KMS-11 (cell line): ENCODE data around the gene AGAP1.

ENCODE experiments used
- H2AFZ ChIP-seq: fragments of 200-600 bp; sonication (generic); 2 replicates; pipeline ENCODE4 v1.6.1; 2016; ENCODE audit warnings: antibody characterized with exemption, mixed run types, low read depth
- H3K27ac ChIP-seq: fragments of 200-600 bp; sonication (generic); 2 replicates; pipeline ENCODE4 v1.6.1; 2016; ENCODE audit warnings: mild to moderate bottlenecking, mixed run types
- H3K27me3 ChIP-seq: fragments of 200-600 bp; sonication (generic); 2 replicates; pipeline ENCODE4 v1.6.1; 2017; ENCODE audit warnings: mild to moderate bottlenecking, low read depth, mixed run types, moderate library complexity; ENCODE audit not compliant: insufficient read depth
- H3K36me3 ChIP-seq: fragments of 200-600 bp; sonication (generic); 2 replicates; pipeline ENCODE4 v1.6.1; 2017; ENCODE audit warnings: mild to moderate bottlenecking, mixed run types; ENCODE audit not compliant: insufficient read depth
- H3K4me1 ChIP-seq: fragments of 200-600 bp; sonication (generic); 2 replicates; pipeline ENCODE4 v1.6.1; 2016; ENCODE audit warnings: mild to moderate bottlenecking, low read depth, mixed run types; ENCODE audit not compliant: poor library complexity, severe bottlenecking
- H3K4me2 ChIP-seq: fragments of 200-600 bp; sonication (generic); 2 replicates; pipeline ENCODE4 v1.7.0; 2016; ENCODE audit warnings: mild to moderate bottlenecking, mixed run types
- H3K4me3 ChIP-seq: fragments of 200-600 bp; sonication (generic); IDR thresholded peaks from 2 replicates; pipeline ENCODE4 v1.6.1; 2017; ENCODE audit warnings: low read depth, low read length, mixed read lengths; ENCODE audit not compliant: insufficient read depth
- H3K79me2 ChIP-seq: fragments of 200-600 bp; sonication (generic); 2 replicates; pipeline ENCODE4 v1.6.1; 2016; ENCODE audit warnings: low read depth, mixed run types; ENCODE audit not compliant: insufficient read depth
- H3K9ac ChIP-seq: fragments of 200-600 bp; sonication (generic); 2 replicates; pipeline ENCODE4 v1.6.1; 2016; ENCODE audit warnings: mild to moderate bottlenecking, mixed run types
- H4K20me1 ChIP-seq: fragments of 200-600 bp; sonication (generic); 2 replicates; pipeline ENCODE4 v1.6.1; 2016; ENCODE audit warnings: mild to moderate bottlenecking, mixed run types; ENCODE audit not compliant: insufficient read depth
- TF ChIP-seq, protein P1 (sequence below): fragments of 200-600 bp; sonication (generic); conservative IDR thresholded peaks from 2 replicates; pipeline ENCODE4 v1.6.1; 2017; ENCODE audit warnings: low read depth, mild to moderate bottlenecking, antibody characterized with exemption, low read length, moderate library complexity, mixed read lengths

Gene AGAP1

DNA sequence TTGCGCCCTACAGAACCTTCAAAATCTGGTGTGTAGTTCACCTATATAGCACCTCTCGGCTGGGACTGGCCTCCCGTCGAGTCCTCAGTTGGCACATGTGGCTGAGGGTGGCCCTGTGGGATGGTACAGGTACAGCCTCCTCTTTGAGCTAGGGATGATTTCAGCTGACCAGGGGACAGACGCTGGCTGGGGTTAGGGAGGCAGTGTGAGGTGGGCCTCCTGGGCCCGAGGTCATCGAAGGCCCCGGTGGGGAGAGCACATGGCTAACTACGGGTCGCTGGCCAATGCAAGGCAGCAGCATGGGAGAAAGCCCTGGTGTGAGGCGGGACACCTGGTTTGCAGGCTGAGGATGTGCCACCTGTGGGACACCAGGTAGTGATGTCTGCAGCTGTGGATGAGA is 369.6 kb downstream of the AGAP1 start:
- no peak overlapping the region for H3K4me3 ChIP-seq
- H3K27me3 ChIP-seq = no peaks in the 10 kb centered on the region
- TF ChIP-seq, protein P1, sequence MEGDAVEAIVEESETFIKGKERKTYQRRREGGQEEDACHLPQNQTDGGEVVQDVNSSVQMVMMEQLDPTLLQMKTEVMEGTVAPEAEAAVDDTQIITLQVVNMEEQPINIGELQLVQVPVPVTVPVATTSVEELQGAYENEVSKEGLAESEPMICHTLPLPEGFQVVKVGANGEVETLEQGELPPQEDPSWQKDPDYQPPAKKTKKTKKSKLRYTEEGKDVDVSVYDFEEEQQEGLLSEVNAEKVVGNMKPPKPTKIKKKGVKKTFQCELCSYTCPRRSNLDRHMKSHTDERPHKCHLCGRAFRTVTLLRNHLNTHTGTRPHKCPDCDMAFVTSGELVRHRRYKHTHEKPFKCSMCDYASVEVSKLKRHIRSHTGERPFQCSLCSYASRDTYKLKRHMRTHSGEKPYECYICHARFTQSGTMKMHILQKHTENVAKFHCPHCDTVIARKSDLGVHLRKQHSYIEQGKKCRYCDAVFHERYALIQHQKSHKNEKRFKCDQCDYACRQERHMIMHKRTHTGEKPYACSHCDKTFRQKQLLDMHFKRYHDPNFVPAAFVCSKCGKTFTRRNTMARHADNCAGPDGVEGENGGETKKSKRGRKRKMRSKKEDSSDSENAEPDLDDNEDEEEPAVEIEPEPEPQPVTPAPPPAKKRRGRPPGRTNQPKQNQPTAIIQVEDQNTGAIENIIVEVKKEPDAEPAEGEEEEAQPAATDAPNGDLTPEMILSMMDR = no peak
- H3K4me1 ChIP-seq = no peaks in the 10 kb centered on the region
- no peaks in the 10 kb centered on the region for H3K36me3 ChIP-seq
- H4K20me1 ChIP-seq = no peaks in the 10 kb centered on the region
- H3K27ac ChIP-seq = no peak overlapping the region
- H3K79me2 ChIP-seq = no peaks in the 10 kb centered on the region
- H3K4me2 ChIP-seq = no peak overlapping the region
- H3K9ac ChIP-seq = no peak overlapping the region
- no peak overlapping the region for H2AFZ ChIP-seq

DNA sequence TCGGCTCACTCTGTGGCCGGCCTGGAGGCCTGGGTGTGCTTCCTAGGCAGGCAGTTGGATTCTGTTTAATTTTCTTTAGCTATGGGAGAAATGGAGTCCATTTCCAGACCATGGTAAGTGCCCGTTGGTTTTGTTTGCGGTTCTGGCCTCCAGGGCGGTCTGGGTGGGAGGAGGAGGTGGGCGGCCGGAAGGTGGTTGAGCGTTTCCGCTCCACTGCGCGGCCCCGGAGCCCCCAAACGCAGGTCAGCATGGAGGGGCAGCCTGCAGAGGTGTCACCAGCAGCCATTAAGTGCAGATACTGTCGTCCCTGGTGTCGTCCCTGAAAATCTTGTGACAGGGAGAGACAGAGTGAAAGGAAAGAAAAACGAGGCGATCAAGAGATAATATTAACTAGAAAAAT is 370.5 kb downstream of the AGAP1 start:
- no peaks in the 10 kb centered on the region for H3K4me1 ChIP-seq
- no peaks in the 10 kb centered on the region for H4K20me1 ChIP-seq
- H3K9ac ChIP-seq = no peak overlapping the region
- TF ChIP-seq, protein P1 = no peak
- no peak overlapping the region for H2AFZ ChIP-seq
- no peak overlapping the region for H3K4me2 ChIP-seq
- H3K27ac ChIP-seq = no peak overlapping the region
- H3K27me3 ChIP-seq = no peaks in the 10 kb centered on the region
- no peaks in the 10 kb centered on the region for H3K79me2 ChIP-seq
- H3K4me3 ChIP-seq = no peak overlapping the region
- H3K36me3 ChIP-seq = no peaks in the 10 kb centered on the region

DNA sequence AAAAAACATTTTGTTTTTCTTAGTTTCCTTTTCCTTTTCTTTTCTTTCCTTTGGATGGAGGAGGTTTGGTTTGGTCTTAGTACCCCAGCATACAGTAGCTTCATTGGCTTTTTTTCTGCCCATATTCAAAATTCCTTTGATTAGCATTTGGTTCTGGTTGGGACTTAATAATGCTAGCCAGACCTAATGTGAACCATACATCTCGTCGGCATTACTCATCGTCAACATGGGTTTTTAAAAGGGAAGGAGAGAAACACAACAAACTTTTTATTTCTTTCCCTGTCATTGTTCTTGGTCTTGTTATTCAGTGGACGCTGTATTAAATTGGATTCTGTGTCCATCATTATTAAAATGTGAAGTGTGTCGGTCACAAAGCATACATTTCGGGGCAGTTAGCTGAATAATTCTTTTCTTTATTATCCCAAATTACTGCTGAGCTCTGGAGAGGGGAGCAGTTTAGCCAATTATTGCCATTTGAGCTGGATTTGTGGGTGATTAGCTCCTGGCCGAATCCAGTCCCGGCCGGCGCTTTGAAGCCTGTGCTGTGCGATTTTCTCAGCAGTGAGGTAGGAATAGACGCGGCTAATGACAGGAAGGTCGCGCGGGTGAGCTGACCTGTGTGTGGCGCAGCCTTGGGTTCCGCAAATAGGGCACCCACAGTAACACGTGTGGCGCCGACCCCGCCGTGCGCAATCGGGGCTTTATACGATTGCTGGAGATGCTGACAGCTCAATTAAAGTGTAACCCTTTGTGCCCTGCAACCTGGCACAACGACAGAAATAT is 371.1 kb downstream of the AGAP1 start:
- Histone ChIP-seq H3K4me2 (no peak overlapping the region), H3K9ac (no peak overlapping the region), H3K36me3 (no peaks in the 10 kb centered on the region), H3K27ac (no peak overlapping the region), H3K27me3 (no peaks in the 10 kb centered on the region), H3K4me1 (no peaks in the 10 kb centered on the region), H3K79me2 (no peaks in the 10 kb centered on the region), H4K20me1 (no peaks in the 10 kb centered on the region), H2AFZ (no peak overlapping the region), H3K4me3 (no peak overlapping the region)
- TF ChIP-seq, protein P1 = no peak

DNA sequence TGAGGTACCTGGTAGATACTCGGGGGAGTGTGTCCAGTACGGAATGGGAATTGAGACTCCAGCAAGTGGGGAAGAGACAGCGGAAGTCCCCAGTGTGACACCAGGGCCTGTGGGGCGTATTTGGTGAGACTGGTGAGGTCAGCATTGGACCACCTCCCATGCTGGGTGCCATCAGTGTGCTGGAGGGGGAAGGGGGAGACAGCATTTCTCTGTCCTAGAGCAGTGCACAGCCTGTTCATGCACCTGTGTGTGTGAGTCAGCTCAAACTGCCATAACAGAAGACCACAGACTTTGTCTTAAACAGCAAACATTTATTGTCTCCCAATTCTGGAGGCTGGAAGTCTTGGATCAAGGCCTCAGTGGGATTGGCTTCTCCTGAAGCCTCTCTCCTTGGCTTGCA is 372.5 kb downstream of the AGAP1 start:
- Histone ChIP-seq H3K4me1 (no peaks in the 10 kb centered on the region), H3K27ac (no peak overlapping the region), H3K9ac (no peak overlapping the region), H3K79me2 (no peaks in the 10 kb centered on the region), H3K4me2 (no peak overlapping the region), H4K20me1 (no peaks in the 10 kb centered on the region), H3K4me3 (no peak overlapping the region), H3K36me3 (no peaks in the 10 kb centered on the region), H3K27me3 (no peaks in the 10 kb centered on the region), H2AFZ (no peak overlapping the region)
- TF ChIP-seq, protein P1 = no peak
